HG03196 (cell line): ENCODE results near the gene JADE1.

ENCODE experiments used
- ATAC-seq: cut with Tn5 transposase; IDR thresholded peaks from one replicate; pipeline ENCODE4 v1.9.1; 2021; ENCODE audit not compliant: unreplicated experiment

JADE1 gene

DNA sequence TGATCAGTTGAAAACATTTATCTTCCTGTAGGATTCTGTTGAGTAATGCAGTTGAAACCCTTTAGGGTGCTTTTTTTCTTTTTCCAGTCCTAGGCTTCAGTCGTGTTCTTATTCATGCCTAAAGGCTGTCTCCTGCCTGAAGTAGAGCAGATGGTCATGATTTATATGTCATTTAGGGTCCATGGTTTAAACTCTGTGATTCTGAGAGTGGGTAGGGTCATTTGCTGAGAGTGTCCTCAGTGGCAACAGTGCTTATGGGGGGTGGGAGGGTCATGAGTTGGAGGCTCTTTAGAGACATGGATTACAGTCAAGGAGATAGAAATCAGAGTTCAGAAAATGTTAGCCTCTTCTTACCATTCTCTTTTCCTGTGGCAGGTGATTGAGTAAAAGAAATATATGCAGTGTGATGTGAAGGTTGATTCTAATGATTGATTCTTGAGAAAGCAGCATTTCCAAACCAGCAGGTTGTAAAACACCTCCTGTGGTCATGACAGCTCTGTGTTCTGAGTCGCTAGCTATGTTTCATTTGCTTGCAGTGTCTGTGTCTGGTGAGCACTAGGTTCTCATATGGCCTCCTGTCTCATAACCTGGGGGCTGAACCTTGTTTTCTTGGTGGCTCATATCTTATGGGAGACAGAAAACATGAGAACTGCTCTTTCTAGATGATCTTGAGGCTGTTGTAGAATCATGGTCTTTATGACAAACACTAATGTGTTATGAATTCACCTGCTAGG, 60.4 kb downstream of the JADE1 start:
- no peak for ATAC-seq

DNA sequence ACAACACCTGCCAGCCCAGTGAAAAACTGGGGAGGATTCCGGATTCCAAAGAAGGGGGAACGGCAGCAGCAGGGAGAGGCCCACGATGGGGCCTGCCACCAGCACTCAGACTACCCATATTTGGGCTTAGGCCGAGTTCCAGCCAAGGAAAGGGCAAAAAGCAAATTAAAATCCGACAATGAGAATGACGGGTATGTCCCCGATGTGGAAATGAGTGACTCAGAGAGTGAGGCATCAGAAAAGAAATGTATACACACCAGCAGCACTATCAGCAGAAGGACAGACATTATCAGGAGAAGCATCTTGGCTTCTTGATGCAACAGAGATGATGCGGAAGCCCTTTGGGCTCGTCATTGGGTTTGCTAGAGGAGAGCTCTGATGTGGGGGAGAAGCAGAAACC, 62.4 kb downstream of the JADE1 start:
- no peak for ATAC-seq

DNA sequence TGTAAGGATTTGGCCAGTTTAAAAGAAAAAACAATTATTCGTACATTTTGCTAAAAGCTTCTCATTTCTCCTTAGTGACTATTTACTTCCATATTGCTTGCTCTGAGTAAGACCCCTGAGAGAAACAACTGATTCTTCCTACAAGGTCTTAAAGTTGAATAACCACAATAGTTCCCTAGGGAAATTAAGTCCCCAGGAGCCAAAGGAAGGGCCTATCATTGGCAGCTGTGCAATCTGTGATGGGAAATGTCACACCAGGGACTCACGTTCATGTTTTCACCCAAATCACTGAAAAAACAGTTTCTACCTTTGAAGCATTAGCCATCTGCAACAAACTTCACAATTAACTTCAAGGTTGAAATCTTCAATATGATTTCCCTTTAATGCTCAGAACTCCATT, 66.7 kb downstream of the JADE1 start:
- no peak for ATAC-seq

GRCh38 chr4:128877934-128878333, 68.4 kb downstream of the JADE1 start:
- ATAC-seq = no peak

DNA sequence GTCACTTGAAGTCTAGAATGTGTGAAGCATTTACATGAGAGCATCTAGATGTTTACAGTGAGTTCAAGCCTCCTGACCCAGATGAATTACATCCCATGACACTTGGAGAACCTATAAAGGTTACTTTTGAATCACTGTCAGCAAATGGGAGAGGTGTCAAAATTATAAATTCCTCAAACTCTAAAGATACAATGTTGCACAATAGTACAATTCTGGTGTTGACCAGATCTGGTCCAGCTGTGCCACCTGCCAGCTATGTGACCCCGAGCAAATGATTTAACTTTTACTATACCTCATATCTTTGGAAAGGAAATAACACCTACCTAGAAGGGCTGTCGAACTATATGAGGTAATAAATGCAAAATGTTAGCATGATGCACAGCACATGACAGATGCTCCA, 69.8 kb downstream of the JADE1 start:
- ATAC-seq = no peak

- ATAC-seq = no peak
Measured at GRCh38 chr4:128879971-128880370, 70.5 kb downstream of the JADE1 start.

- no peak for ATAC-seq
Measured at GRCh38 chr4:128880662-128881061, 71.2 kb downstream of the JADE1 start.

DNA sequence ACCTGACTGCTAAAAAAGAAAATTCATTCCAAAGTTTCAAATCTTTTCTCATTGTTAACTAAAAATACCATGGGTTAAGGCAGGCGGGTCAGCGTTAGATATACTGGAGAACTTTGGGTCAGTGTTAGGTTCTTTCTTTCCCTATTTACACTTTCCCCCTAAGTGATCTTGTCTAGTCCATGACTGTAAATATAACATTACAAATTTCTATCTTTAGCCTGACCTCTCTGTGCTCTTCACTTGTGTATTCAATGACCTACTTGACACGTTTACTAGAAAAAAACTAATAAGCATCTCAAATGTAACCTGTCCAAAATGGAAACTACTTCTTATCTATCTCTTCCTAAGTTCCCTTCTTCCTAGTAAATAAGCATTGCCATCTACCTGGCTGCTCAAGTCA, 95.3 kb downstream of the JADE1 start:
- no peak for ATAC-seq

DNA sequence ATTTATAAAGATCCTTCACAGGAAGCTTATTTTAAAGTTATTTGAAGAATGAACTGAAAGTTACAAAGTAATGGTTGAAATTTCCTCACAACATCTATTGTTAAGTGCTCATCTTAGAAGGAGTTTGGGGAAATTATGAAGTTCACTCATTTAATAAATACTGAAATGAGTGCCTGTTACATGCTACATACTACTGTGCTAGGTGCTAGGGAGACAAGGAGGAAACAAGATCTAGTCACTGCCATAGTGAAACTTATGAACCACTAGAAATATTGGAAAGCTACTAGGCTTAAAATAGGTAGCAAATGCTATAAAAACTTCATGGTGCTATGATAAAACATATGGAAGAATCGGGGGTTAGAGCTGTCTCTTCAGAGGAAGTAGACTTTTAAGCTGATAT, 97.1 kb downstream of the JADE1 start:
- no peak for ATAC-seq

- no peak for ATAC-seq
Measured at GRCh38 chr4:128907981-128908380, 98.5 kb downstream of the JADE1 start.

GRCh38 chr4:128908735-128909134, 99.2 kb downstream of the JADE1 start:
- no peak for ATAC-seq

GRCh38 chr4:128913228-128913627, 103.7 kb downstream of the JADE1 start:
- no peak for ATAC-seq

- ATAC-seq = no peak
Measured at GRCh38 chr4:128915544-128915943, 106.0 kb downstream of the JADE1 start.

- ATAC-seq = peak; percentile 78
Measured at GRCh38 chr4:128916832-128917231, 107.3 kb downstream of the JADE1 start.

GRCh38 chr4:128917781-128918180, 108.3 kb downstream of the JADE1 start:
- peak; percentile 62 for ATAC-seq

GRCh38 chr4:128921954-128922353, 112.5 kb downstream of the JADE1 start:
- no peak for ATAC-seq
